ENCODE data around the gene PSME3IP1. TPM values are rescaled to one million over a fixed set of nuclear protein-coding genes. Genes with fewer than 3 reads are reported as not detected.

PSME3IP1 gene
- total RNA-seq, 1 experiment from 2014 or later, result 98.4 TPM

GRCh38 chr16:57165483-57165882, 20.4 kb downstream of the PSME3IP1 start:
- Histone ChIP-seq H3K9me2 (replicated peaks; ENCODE audit: insufficient read depth, low read length) (no peaks in the 10 kb centered on the region), H3K79me2 (ENCODE audit: low read length) (peaks cover 4% of the 10 kb centered on the region; the same call in 1 of the 2 replicates), H2AFZ (ENCODE audit: low read length) (no peak overlapping the region), H3K27ac (ENCODE audit: low read length) (no peak overlapping the region), H3K9me3 (ENCODE audit: low read length) (no peaks in the 10 kb centered on the region), H3K36me3 (ENCODE audit: insufficient read depth, low read length) (peaks cover 57% of the 10 kb centered on the region), H3K27me3 (ENCODE audit: low read length) (no peaks in the 10 kb centered on the region), H3K9ac (ENCODE audit: low read length) (no peak overlapping the region), H3K4me1 (ENCODE audit: low read length) (no peaks in the 10 kb centered on the region), H3K4me3 (ENCODE audit: low read length) (no peak overlapping the region), H3K4me2 (ENCODE audit: low read depth, low read length, poor library complexity, severe bottlenecking) (no peak overlapping the region), H4K20me1 (ENCODE audit: insufficient read depth, low read depth, low read length) (no peaks in the 10 kb centered on the region)
- no peak for DNase-seq

- peaks cover 59% of the 10 kb centered on the region for H3K36me3 ChIP-seq (ENCODE audit: insufficient read depth, low read length)
- no peak overlapping the region for H3K4me2 ChIP-seq (ENCODE audit: low read depth, low read length, poor library complexity, severe bottlenecking)
- no peaks in the 10 kb centered on the region for H3K27me3 ChIP-seq (ENCODE audit: low read length)
- H3K4me1 ChIP-seq (ENCODE audit: low read length), result no peaks in the 10 kb centered on the region
- H3K9me2 ChIP-seq (replicated peaks; ENCODE audit: insufficient read depth, low read length), result no peaks in the 10 kb centered on the region
- no peak overlapping the region for H2AFZ ChIP-seq (ENCODE audit: low read length)
- no peak overlapping the region for H3K4me3 ChIP-seq (ENCODE audit: low read length)
- peaks cover 10% of the 10 kb centered on the region; the same call in 1 of the 2 replicates for H3K79me2 ChIP-seq (ENCODE audit: low read length)
- no peak for DNase-seq
- no peaks in the 10 kb centered on the region for H3K9me3 ChIP-seq (ENCODE audit: low read length)
- no peak overlapping the region for H3K27ac ChIP-seq (ENCODE audit: low read length)
- H3K9ac ChIP-seq (ENCODE audit: low read length), result no peak overlapping the region
- no peaks in the 10 kb centered on the region for H4K20me1 ChIP-seq (ENCODE audit: insufficient read depth, low read depth, low read length)
Measured at GRCh38 chr16:57163842-57164241, 22.0 kb downstream of the PSME3IP1 start.

- H3K9me3 ChIP-seq (ENCODE audit: low read length), result no peaks in the 10 kb centered on the region
- H2AFZ ChIP-seq (ENCODE audit: low read length), result no peak overlapping the region
- peaks cover 63% of the 10 kb centered on the region for H3K36me3 ChIP-seq (ENCODE audit: insufficient read depth, low read length)
Measured at GRCh38 chr16:57159447-57159846, 26.4 kb downstream of the PSME3IP1 start.

GRCh38 chr16:57157533-57157932, 28.3 kb downstream of the PSME3IP1 start:
- no peaks in the 10 kb centered on the region for H3K4me1 ChIP-seq (ENCODE audit: low read length)
- no peak overlapping the region for H3K4me2 ChIP-seq (ENCODE audit: low read depth, low read length, poor library complexity, severe bottlenecking)
- H3K79me2 ChIP-seq (ENCODE audit: low read length), result peaks cover 16% of the 10 kb centered on the region; the same call in 1 of the 2 replicates
- no peak overlapping the region for H2AFZ ChIP-seq (ENCODE audit: low read length)
- H3K27me3 ChIP-seq (ENCODE audit: low read length), result no peaks in the 10 kb centered on the region
- DNase-seq, result no peak
- no peak overlapping the region for H3K4me3 ChIP-seq (ENCODE audit: low read length)
- no peak overlapping the region for H3K27ac ChIP-seq (ENCODE audit: low read length)
- no peaks in the 10 kb centered on the region for H3K9me3 ChIP-seq (ENCODE audit: low read length)
- H3K36me3 ChIP-seq (ENCODE audit: insufficient read depth, low read length), result peaks cover 58% of the 10 kb centered on the region
- H4K20me1 ChIP-seq (ENCODE audit: insufficient read depth, low read depth, low read length), result no peaks in the 10 kb centered on the region
- H3K9ac ChIP-seq (ENCODE audit: low read length), result no peak overlapping the region
- H3K9me2 ChIP-seq (replicated peaks; ENCODE audit: insufficient read depth, low read length), result no peaks in the 10 kb centered on the region

More at GRCh38 chr16:57159447-57159846, 26.4 kb downstream of the PSME3IP1 start:
- Histone ChIP-seq H4K20me1 (ENCODE audit: insufficient read depth, low read depth, low read length) (no peaks in the 10 kb centered on the region), H3K79me2 (ENCODE audit: low read length) (peaks cover 16% of the 10 kb centered on the region; the same call in 1 of the 2 replicates), H3K9ac (ENCODE audit: low read length) (no peak overlapping the region), H3K4me3 (ENCODE audit: low read length) (no peak overlapping the region), H3K9me2 (replicated peaks; ENCODE audit: insufficient read depth, low read length) (no peaks in the 10 kb centered on the region), H3K4me1 (ENCODE audit: low read length) (no peaks in the 10 kb centered on the region), H3K4me2 (ENCODE audit: low read depth, low read length, poor library complexity, severe bottlenecking) (no peak overlapping the region), H3K27ac (ENCODE audit: low read length) (no peak overlapping the region), H3K27me3 (ENCODE audit: low read length) (no peaks in the 10 kb centered on the region)
- no peak for DNase-seq

- Histone ChIP-seq H3K4me3 (ENCODE audit: low read length) (no peak overlapping the region), H3K27me3 (ENCODE audit: low read length) (no peaks in the 10 kb centered on the region), H3K9me2 (replicated peaks; ENCODE audit: insufficient read depth, low read length) (no peaks in the 10 kb centered on the region), H3K9ac (ENCODE audit: low read length) (no peak overlapping the region), H3K27ac (ENCODE audit: low read length) (no peak overlapping the region), H3K79me2 (ENCODE audit: low read length) (peaks cover 16% of the 10 kb centered on the region; the same call in 1 of the 2 replicates), H3K4me2 (ENCODE audit: low read depth, low read length, poor library complexity, severe bottlenecking) (no peak overlapping the region), H3K4me1 (ENCODE audit: low read length) (no peaks in the 10 kb centered on the region), H3K9me3 (ENCODE audit: low read length) (no peaks in the 10 kb centered on the region), H3K36me3 (ENCODE audit: insufficient read depth, low read length) (peaks cover 58% of the 10 kb centered on the region), H4K20me1 (ENCODE audit: insufficient read depth, low read depth, low read length) (no peaks in the 10 kb centered on the region), H2AFZ (ENCODE audit: low read length) (no peak overlapping the region)
- DNase-seq, result no peak
Measured at GRCh38 chr16:57156351-57156703, 29.5 kb downstream of the PSME3IP1 start.

GRCh38 chr16:57155702-57156350, 30.0 kb downstream of the PSME3IP1 start:
- DNase-seq, result no peak
- Histone ChIP-seq H3K9ac (ENCODE audit: low read length) (no peak overlapping the region), H3K79me2 (ENCODE audit: low read length) (peaks cover 16% of the 10 kb centered on the region; the same call in 1 of the 2 replicates), H3K4me3 (ENCODE audit: low read length) (no peak overlapping the region), H3K4me1 (ENCODE audit: low read length) (no peaks in the 10 kb centered on the region), H3K4me2 (ENCODE audit: low read depth, low read length, poor library complexity, severe bottlenecking) (no peak overlapping the region), H3K27me3 (ENCODE audit: low read length) (no peaks in the 10 kb centered on the region), H4K20me1 (ENCODE audit: insufficient read depth, low read depth, low read length) (no peaks in the 10 kb centered on the region), H2AFZ (ENCODE audit: low read length) (no peak overlapping the region), H3K36me3 (ENCODE audit: insufficient read depth, low read length) (peaks cover 55% of the 10 kb centered on the region), H3K27ac (ENCODE audit: low read length) (no peak overlapping the region), H3K9me2 (replicated peaks; ENCODE audit: insufficient read depth, low read length) (no peaks in the 10 kb centered on the region), H3K9me3 (ENCODE audit: low read length) (no peaks in the 10 kb centered on the region)

- H3K9ac ChIP-seq (ENCODE audit: low read length), result no peak overlapping the region
- peaks cover 40% of the 10 kb centered on the region for H3K36me3 ChIP-seq (ENCODE audit: insufficient read depth, low read length)
- no peaks in the 10 kb centered on the region for H3K9me3 ChIP-seq (ENCODE audit: low read length)
- no peaks in the 10 kb centered on the region for H4K20me1 ChIP-seq (ENCODE audit: insufficient read depth, low read depth, low read length)
- H3K4me3 ChIP-seq (ENCODE audit: low read length), result no peak overlapping the region
- H3K79me2 ChIP-seq (ENCODE audit: low read length), result peaks cover 10% of the 10 kb centered on the region; the same call in 1 of the 2 replicates
- no peaks in the 10 kb centered on the region for H3K4me1 ChIP-seq (ENCODE audit: low read length)
- no peak overlapping the region for H3K4me2 ChIP-seq (ENCODE audit: low read depth, low read length, poor library complexity, severe bottlenecking)
- no peak overlapping the region for H3K27ac ChIP-seq (ENCODE audit: low read length)
- H2AFZ ChIP-seq (ENCODE audit: low read length), result no peak overlapping the region
- no peaks in the 10 kb centered on the region for H3K9me2 ChIP-seq (replicated peaks; ENCODE audit: insufficient read depth, low read length)
- no peak for DNase-seq
- H3K27me3 ChIP-seq (ENCODE audit: low read length), result no peaks in the 10 kb centered on the region
Measured at GRCh38 chr16:57153841-57154240, 32.0 kb downstream of the PSME3IP1 start.

- H2AFZ ChIP-seq (ENCODE audit: low read length), result no peak overlapping the region
- H3K9me3 ChIP-seq (ENCODE audit: low read length), result no peaks in the 10 kb centered on the region
- H3K36me3 ChIP-seq (ENCODE audit: insufficient read depth, low read length), result peaks cover 25% of the 10 kb centered on the region
- no peak overlapping the region for H3K4me3 ChIP-seq (ENCODE audit: low read length)
- H3K4me2 ChIP-seq (ENCODE audit: low read depth, low read length, poor library complexity, severe bottlenecking), result no peak overlapping the region
- DNase-seq, result no peak
- no peaks in the 10 kb centered on the region for H4K20me1 ChIP-seq (ENCODE audit: insufficient read depth, low read depth, low read length)
- H3K27ac ChIP-seq (ENCODE audit: low read length), result no peak overlapping the region
- H3K27me3 ChIP-seq (ENCODE audit: low read length), result no peaks in the 10 kb centered on the region
- H3K79me2 ChIP-seq (ENCODE audit: low read length), result 0 out of 2 replicates have a peak, but pooled peaks cover 4% of the 10 kb centered on the region
- no peak overlapping the region for H3K9ac ChIP-seq (ENCODE audit: low read length)
- H3K9me2 ChIP-seq (replicated peaks; ENCODE audit: insufficient read depth, low read length), result no peaks in the 10 kb centered on the region
- H3K4me1 ChIP-seq (ENCODE audit: low read length), result peaks cover 9% of the 10 kb centered on the region
Measured at GRCh38 chr16:57152096-57153093, 33.4 kb downstream of the PSME3IP1 start.

Data from Karpas-422 (cell line).